SHP77 (cell line): ENCODE results near the gene MRPL50.
"Not testable (repeated sequence)": the region's sequence is repeated elsewhere in the genome, so short reads cannot be mapped to it uniquely, and the experiment has no call there.

ENCODE experiments used
- DNase-seq, 2 experiments: peaks; one replicate each; lab custom pipeline; 2025; lab: John Stamatoyannopoulos, UW

MRPL50 gene

GRCh38 chr9:101417977-101418376 lies 19.6 kb upstream of the MRPL50 start:
- no peak for DNase-seq

DNA sequence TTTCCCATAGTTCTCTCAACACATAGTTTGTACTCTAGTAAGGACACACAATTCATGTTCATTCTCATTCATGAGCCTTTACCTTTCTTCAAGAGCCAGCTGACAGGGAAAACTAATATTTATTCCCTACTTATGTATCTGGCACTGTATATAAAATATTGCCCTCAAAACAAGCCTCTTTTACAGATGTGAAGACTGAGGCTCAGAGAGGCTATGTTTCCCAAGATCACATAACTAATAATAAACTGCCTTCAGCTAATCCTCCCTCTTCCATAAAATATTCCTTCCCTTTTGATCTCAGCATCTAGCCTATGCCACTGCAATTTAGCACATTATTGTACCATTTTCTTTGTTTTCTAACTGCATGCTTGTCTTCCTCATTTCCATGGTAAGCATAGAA lies 19.0 kb upstream of the MRPL50 start:
- no peak for DNase-seq

DNA sequence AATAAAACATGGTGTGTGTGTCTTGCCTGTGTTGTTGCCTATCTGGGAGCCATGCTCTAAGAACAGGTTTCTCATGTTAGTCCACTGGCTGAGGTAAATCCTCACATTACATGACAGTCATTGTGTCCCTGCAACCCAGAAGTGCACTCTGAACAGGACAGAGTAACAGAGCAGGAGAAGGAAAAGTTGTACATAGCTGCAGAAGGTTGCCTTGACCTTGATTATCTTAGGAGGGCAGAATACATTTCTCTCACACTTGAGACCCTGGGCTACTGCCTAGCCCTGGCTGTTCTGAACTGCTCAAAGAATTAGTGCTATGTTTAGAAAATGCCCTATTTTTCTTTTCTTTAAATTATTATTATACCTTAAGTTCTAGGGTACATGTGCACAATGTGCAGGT lies 17.2 kb upstream of the MRPL50 start:
- no peak for DNase-seq

DNA sequence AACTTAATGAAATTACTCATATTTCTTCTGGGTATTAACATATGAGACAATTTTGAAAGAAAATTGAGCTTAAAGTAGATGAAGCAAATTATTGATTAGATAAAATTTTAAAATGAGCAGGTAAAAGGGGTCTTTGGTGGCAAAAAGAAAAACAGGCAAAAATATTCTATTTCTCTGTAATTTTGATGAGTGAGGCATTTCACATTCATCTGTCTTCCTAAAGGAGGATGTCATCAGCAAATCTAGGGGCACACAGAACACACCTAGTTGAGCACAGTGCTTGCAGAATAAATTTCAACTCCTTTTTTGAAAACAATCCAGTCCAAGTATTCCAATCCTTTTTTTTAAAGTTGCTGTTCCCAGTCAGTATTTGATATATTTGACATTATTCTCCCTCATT lies 16.4 kb upstream of the MRPL50 start:
- no peak for DNase-seq

- no peak for DNase-seq
These were observed 10.7 kb upstream of the MRPL50 start for GRCh38 chr9:101409079-101409477.

- no peak for DNase-seq
These were observed 10.1 kb upstream of the MRPL50 start for GRCh38 chr9:101408374-101409078.

DNA sequence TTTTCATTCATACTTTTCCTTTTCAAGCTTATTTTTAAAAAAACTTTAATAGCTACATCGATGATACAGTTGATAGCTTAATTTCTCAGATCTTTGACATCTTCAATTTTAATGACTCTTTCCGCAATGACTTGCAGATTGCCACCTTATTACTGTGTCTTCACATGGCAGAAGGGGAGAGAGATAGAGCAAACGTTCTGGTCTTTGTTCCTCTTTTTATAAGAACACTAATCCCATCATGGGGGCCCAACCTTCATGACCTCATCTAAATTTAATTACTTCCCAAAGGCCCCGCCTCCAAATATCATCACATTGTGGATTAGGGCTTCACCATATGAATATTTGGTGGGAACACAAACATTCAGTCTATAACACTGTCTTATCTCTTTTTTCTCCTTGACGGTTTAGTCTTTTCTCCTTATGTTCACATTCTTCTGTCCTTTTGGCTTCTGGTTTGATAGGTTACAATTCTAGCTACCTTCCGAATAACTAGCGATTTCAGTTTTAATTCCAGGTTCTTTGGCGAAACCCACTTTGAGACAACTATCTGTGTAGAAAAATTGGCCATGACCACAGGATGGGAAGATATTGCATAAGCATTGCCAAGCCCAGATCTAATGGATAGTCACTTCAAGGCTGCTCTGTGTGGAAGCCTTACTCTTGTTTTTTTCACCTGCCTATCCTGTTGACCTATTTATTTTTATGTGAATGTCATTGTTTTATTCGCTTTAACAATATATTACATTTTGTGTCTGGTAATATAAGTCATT lies 5.3 kb upstream of the MRPL50 start:
- DNase-seq: no peak

GRCh38 chr9:101400120-101400519 lies 1.7 kb upstream of the MRPL50 start:
- no peak for DNase-seq

DNA sequence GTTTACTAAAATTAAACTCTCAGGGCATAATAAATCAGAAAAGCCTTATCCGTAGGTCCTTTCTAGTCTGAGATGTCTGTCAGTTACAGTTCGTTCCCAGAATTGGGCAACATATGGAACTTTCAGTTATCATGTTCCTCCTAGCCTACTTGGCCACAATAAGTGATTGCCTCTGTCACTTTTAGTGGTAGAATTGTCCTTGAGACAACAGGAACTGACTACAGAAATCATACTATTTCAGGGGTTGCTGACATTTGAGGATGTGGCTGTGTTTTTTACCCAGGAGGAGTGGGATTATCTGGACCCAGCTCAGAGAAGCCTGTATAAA lies 1.2 kb upstream of the MRPL50 start:
- no peak for DNase-seq

- DNase-seq: no peak
These were observed 668 bp upstream of the MRPL50 start for GRCh38 chr9:101398930-101399642.

DNA sequence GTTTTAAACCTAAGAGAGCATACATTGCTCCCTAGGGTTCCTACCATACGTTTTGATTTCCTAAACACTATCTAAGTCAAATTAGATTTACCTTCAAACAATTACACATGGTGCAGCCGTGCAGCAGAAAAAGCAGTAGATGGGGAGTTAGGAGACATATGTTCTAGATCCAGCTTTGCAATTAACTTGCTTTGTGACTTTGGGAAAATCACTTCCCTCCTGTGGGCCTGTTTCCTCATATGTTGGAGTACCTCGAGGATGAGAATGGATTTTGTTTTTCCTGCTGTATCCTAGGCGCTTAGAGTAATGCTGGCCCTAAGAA lies 711 bp downstream of the MRPL50 start:
- DNase-seq: no peak

GRCh38 chr9:101394687-101395086 lies 3.7 kb downstream of the MRPL50 start:
- DNase-seq: no peak

DNA sequence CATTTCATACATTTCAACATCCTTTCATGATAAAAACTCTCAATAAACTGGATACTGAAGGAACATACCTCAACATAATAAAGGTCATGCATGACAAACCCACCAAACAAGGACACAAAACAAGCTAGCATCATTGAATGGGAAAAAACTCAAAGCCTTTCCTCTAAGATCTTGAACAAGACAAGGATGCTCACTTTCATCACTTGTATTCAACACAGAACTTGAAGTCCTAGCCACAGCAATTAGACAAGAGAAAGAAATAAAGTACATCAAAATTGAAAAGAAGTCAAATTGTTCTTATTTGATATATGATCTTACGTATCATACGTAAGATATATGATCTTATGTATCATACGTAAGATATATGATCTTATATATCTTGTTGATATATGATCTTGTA lies 5.3 kb downstream of the MRPL50 start:
- DNase-seq: no peak

GRCh38 chr9:101388507-101388993 lies 9.9 kb downstream of the MRPL50 start:
- DNase-seq: peak; percentile 22 to 27

GRCh38 chr9:101387871-101388506 lies 10.4 kb downstream of the MRPL50 start:
- DNase-seq: peak; percentile 71 to 86

DNA sequence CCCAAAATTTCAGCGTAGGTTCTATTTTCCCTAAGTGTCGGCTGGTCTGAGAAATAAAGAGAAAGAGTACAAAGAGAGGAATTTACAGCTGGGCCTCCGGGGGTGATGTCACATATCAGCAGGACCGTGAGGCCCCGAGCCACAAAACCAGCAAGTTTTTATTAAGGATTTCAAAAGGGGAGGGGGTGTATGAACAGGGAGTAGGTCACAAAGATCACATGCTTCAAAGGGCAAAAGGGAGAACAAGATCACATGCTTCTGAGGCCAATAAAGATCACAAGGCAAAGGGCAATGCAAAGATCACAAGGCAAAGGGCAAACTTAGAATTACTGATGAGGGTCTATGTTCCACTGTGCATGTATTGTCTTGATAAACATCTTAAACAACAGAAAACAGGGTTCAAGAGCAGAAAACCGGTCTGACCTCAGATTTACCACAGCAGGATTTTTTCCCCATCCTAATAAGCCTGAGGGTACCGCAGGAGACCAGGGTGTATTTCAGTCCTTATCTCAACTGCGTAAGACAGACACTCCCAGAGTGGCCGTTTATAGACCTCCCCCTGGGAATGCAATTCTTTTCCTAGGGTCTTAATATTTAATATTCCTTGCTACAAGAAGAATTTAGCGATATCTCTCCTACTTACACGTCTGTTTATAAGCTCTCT lies 13.4 kb downstream of the MRPL50 start, which contains the start of gene BAAT:
TSS of gene BAAT (minus strand) at position 134 of the 664 bp plus-strand sequence. CDS start 13,602 bp downstream, outside the sequence.
- not testable (repeated sequence) for DNase-seq

DNA sequence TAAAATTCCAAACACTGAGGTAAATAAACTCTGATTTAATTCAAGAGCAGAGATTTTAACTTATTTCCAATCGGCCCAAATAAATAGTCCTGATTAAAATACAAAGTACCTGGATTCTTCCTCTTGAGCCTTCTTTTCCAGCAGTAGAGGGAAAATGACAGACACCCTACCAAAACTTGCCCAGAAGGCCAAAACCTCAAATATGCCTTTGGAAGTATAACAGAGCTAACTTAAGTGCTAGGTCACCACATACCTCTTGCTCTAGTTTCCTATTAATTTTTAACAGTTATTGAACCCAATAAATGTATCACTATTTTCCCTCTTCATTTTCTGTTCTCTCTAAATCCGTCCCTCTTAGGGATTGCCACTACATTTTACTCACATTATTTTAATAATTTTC lies 15.1 kb downstream of the MRPL50 start:
- no peak for DNase-seq

GRCh38 chr9:101381833-101382342 lies 16.5 kb downstream of the MRPL50 start:
- DNase-seq: no peak

DNA sequence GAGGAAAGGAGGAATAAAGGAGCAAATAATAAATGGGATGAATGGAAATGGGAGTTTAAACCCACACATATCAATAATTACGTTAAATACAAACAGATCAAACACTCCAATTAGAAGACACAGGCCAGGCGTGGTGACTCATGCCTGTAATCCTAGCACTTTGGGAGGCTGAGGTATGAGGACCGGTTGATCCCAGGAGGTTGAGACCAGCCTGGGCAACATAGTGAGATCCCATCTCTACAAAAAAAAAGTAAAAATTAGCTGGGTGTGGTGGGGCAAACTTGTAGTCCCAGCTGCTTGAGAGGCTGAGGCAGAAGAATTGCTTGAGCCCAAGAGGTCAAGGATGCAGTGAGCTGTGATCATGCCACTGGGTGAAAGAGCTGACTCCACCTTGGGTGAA lies 17.3 kb downstream of the MRPL50 start:
- no peak for DNase-seq

- no peak for DNase-seq
These were observed 18.1 kb downstream of the MRPL50 start for GRCh38 chr9:101380295-101380694.

GRCh38 chr9:101376111-101376848 lies 22.1 kb downstream of the MRPL50 start:
- no peak for DNase-seq
